Activated CD4-positive, CD25-positive, alpha-beta regulatory T cell treated with anti-CD3 and anti-CD28 coated beads, Interleukin-2, amount 50 U/mL, for 72 hours (primary cell): ENCODE data around the gene WDR5B.

ENCODE experiments used
- DNase-seq: peaks from one replicate; pipeline ENCODE4 v3.0.0; 2021

WDR5B gene

DNA sequence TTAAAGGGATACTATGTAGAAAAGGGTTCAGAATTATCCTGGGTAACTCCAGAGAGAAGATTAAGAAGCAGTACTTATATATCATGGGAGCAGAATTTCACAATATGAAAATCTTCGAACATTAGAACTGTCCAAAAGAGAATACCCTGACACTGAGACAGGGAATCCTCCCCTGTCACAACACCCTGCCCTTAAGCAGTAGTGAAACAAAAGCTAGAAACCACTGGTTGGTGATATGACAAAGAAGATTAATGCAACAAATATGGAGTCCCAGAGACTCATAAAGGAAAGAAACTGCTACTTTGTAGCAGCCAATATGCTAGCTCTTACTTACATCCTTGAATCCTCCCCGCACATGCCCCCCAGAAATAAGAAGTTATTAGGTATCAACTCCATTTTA lies 51.4 kb downstream of the WDR5B start:
- no peak for DNase-seq
